Stimulated activated CD4-positive, alpha-beta T cell treated with anti-CD3 and anti-CD28 coated beads, Interleukin-15, amount 100 ng/mL, for 48 hours (primary cell): ENCODE measurements around the gene NFIB.

ENCODE experiments used
- DNase-seq, 2 donors: peaks; one replicate each; pipeline ENCODE4 v3.0.0-alpha.2; 2020; ENCODE audit warnings: low read depth in 2 of 2

NFIB gene

DNA sequence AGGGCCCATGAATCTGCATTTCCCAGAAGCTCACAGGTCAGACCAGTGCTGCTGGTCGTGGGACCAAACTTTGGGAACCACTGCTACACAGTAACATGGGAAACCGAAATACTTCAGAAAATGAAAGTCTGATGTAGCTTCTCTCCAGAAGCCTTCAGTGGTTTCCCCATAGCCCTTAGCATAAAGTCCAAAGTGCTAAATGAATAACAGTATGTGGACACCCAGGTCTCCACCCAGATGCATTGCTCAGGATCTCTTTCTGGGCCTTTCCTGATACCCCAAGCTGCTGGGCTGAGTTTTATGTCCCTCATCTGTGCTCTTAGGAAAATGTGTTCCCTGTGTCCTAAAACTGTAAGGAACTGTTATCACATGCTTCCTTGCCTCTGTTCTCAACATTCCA, 100.4 kb downstream of the NFIB start:
- no peak for DNase-seq

DNA sequence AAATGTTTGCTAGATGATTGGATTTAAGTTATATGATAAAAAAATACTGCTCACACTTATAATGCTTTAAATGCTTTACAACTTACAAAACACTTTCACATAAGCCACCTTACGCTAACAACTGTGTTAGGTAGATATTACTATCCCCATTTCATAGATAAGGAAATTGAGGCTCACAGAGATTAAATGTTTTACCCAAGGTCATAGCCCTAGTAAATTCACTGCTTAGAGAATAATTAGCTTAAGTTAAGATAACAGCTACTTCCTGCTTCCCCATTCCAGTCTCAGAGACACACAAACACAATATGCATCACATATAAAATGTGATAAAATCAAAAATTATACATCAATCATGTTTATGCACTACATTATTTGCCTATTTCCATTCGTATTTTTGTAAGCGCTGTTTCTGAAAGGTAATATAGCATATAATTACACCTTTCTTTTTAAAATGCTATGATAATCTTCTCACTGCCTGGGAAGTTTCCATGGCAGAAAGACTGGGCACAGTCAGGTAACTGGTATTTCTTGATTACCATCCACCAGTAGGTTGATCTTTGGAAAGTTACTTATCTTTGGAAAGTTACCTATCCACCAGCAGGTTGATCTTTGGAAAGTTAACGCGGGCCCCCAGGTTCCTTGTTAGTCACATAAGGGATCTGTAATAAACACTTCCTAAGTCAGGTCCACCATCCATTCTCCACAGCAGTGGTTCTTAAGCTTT, 101.1 kb downstream of the NFIB start:
- DNase-seq = no peak

DNA sequence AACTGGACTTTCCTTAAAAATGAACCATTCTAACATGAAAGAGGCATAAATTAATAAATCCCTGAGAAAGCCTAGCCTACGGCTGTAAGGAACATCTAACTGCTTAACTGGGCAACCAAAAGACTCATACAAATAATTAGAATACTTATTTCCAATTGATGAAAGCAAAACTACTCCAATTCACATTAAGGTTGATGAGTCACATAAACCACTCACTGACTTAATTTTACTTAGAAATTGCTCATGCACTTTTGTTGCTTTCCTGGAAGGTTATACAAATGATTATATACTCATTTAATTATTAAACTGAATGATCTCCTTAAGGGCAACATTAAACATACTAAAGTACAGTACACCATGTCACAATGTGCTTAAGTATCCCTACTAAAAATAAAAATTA, 101.9 kb downstream of the NFIB start:
- DNase-seq = no peak

DNA sequence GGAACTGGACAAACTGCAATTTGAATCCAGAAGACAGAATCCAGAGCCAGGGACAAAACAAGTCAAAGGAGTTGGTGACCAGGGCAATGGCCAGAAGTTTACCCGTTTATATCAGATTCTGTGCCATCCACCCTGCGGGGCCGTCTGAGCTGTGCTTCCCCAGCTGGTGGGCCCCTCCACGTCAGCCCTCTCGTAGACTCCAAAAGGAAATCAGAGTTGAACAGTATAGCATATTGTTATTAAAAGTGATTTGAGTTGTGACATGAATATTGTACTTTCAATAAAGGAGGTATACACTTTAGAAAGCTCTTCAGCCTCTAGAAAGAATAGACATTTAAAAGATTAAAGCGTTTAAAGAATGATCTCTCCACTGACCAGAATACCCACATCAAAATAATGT, 102.4 kb downstream of the NFIB start:
- DNase-seq = no peak

DNA sequence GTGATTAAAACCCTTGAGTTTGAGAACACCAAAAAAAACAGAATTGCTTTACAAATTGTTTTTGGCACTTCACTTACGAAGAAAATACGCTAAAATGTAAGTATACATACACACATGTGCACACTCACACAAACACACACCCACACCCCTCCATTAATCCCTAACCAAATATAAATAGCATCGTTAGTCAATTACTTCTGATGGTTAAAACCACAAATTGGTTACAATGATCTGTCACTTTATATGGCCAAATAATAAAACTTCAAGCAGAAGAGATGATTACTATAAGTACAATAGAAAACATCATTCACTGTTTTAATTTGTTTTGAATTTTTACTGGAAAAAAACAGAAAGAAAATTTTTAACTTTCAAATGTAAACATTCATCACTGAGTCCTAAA, 103.5 kb downstream of the NFIB start:
- no peak for DNase-seq

DNA sequence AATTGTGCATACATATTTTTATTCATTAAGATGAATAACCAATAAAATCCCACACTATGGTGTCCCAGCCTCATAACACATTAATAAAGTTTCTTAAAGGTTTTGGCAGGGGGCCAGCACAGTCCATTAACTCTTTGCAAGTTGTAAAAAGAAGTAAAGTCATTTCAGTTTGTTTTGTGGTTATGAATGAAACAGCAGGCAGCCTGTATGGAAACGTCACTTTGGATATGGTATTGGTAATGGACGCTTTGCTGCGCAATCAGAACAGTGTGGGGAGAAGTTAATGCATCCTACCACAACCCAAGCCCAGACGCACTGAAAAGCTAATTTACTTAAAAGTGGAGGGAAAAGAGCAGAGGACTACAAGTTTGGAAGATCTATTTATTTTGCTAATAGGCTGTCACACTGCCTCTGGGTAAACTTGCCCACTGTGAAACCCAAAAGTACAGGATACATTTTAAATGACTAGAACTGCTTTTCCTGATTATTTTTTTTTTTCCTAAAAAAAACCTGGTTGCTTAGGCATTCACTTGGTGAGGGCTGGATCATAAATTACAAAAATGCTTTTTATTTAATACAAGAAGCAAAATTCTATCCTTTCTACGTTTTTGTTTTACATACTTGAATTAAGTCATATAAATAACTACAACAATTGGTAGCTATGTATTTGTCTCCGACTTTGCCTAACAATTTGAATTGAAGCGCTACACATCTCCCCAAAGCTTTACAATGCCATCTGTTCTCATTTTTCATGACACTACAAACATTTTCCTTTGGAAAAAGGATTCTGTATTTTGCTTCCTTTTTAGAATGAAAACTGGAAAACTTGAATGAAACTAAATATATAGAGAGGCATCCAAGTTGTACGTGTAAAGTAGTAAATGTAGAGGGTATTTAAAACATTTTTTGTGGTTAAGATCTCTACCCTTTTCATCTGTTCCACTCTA, 104.3 kb downstream of the NFIB start:
- no peak for DNase-seq

DNA sequence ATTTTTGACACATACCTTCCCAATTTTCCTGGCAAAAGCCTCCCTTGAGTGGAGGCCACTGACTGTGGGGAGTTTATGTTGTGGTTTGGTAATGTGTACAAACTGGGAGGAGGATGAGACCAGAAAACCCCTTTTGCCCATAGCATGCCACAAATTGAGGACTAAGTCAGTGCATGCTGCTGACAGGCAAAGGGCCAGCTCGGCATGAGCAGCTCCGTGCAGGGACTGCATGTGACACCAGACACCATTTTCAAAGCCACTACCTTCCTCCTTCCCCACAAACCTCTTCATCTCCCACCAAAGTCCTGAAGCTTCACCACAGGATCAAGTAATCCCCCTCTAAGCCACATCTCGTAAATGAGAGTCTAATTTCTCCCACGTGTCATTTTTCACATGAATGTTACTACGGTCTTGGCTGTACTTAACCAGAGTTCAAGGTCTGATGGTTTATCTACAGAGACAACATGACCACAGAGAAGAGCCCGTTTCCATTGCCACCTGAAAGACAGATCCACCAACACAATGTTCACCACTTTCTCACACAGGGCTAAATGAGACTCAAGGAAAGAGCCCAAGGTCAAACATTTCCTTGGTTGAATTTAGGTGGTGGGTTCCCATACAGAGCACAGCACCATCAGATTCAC, 106.5 kb downstream of the NFIB start:
- no peak for DNase-seq

DNA sequence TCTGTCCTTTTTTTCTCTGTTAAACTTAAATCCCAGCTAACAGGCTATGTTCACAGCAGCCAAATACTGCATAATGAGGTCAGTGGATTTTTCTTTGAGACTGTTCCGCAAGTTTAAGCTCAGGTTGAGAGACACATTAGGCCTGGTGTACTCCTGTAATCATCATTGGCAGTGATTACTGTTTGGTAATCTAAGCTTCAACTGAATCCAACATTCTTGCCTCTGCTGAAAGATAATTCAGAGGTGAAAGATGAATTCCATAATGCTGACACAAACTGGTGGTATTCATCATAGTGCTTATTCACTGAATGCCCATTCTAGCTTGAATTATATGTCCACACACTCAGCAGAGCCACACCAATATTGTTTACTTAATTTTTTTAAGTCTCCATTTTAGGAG, 108.5 kb downstream of the NFIB start:
- DNase-seq = no peak

DNA sequence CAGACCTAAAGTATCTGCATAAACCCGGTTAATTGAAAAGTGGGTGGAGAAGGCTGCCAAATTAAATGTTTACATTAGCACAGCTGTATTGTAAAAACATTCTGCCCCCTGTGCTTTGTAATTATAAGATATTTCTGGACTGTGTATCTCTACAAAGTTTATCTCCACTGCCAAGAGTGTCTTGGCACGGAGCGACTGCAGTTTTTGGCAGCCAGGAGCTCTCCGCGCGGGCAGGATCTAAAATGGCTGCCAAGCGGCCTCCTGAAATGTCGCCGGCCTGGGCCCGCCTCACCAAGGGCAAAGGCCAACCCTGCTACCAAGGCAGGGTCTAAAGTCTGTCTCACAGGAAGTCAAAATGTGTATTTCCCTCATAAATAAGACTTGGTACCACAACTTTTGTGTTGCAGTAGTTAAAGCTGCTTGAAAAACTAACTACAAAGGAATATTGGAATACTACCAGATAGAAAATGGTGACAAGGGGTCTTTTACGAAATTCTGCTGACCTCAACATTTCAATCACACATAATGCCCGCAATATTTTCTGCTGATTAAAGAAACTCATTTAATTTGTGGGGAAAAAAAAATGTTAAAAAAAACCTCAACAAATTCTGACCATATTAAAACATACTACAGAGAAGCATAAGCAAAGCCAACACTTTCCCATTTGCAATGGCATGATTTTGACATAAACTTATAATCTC, 110.4 kb downstream of the NFIB start:
- DNase-seq = no peak

DNA sequence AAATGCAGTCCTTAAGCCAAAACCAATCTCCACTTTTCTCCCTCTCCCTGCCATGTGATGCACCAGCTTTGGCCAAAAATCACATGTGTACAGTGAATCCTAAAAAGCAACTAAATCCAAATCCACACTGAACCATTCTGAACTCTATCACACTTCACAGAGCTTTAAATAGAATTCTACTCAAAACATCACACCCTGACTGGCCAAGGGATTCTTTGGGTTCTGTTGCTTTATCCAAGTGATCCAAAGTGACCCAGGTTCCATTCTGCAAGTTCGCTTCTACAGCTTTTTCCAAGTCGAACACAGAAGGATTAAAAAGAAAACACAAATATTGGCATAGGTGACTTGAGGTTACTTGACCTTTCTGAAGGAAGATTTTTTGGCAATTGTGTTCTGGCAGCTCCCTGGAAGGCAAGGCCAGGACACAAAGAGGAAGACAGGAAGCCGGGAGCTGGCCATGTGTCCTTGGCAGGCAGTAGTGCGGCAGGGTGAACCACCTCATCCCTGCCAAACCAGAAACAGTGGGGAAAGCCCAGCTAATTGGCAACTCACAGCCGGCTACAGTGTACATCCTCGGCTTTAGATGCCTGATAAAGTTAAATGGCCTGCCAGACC, 115.0 kb downstream of the NFIB start:
- no peak for DNase-seq

DNA sequence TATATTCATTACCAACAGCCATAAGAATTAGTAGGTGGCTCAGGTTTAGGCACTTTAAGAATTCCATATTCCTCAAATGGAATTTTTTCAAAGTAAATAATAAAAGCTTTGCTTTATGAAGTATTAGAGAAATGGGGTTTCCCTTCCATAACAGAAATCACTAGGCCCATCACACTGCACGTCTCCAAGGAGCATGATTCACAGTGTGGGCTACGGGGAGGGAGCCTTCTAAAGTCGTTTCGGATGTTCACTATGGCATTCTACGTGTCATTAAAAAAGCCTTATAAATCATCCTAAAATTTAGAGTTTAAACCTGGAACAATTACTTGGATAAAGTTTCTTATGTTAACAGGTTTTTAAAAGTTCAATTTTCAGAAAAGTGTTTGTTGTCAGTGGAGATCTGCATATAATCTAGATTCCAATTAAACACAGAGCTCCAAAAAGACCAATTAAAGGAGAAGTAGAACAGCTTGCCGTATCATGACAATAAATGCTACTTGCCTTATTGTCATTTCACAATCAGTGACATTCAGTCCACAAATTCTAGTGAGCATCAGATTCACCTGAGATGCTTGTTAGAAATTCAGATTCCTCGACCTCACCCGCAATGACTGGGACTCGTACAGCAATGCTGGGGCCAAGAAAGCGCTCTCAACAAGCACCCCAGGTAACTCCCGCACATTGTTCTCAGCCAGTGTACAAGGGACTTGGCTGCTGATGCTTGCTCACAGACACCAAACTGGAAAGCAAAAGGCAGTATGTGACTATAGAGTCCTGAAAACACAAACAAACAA, 115.7 kb downstream of the NFIB start:
- no peak for DNase-seq

DNA sequence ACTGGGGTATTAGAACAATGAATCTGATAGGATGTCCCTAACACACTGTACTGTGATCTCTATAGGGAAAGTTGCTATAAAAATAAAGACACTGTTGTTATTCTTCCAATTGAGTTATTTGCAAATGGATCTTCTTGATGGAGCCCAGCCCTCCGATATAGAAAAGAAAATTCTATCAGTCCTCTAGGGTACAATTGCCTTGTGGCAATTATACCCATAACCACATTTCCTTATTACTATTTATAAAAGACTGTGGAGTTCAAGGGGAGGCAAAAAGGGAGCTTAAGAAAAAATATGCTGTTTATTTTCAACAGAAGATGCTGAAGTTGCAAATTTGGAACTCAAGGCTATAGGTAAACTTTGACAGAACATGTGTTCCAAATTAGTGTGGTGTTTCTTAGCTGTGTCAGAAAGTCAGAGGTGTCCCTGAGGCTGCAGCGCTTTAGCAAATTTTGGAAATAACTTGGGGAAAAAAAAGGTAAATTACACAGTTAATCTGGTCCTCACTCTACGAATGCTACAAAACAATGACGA, 116.5 kb downstream of the NFIB start:
- no peak for DNase-seq

DNA sequence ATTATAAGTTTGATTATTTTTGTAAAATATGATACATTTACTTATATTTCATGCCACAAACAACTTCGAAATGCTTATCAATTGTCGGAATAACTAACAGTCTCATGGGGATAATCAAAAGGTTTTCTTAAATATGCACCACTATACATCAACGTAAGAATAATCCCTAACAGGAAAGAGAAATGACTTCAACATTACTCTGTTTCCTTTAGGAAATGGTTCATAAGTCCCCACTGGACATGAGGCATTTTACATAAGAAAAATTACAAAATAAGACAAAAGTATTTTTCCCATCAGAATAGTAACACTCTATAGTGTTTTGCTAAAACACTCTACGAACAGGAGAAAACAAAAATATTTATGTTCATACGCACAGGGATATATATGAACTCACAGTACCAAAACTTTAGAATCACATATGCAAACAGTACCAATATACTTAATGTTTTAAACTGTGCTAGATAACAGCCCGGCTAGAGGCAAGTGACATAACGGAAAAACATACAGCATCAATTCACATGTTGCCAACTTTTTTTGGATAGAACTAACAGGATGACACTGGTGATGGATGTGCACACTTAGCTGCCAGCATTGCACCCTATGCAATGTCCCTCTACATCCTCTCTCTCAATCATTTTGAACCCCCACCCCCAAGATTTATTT, 120.5 kb downstream of the NFIB start:
- DNase-seq = no peak

DNA sequence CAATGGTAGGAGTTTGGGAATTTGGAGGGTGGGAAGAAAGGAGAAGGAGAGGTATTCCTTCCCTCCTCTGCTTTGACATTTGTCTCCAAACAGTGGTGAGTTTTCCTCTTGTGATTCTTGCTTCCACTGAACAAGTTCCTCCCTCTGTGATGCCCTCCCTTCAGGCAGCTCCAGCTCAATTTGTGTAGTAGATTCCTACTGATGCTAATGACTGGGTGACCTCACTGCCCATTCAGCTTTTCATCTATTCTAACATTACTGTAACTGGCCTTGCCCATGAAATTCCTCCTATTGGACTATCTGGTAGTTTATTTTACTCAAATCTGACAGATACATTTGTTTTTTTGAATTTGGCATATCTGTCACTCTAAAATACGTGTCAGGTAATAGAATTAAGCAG, 121.4 kb downstream of the NFIB start:
- DNase-seq = no peak

DNA sequence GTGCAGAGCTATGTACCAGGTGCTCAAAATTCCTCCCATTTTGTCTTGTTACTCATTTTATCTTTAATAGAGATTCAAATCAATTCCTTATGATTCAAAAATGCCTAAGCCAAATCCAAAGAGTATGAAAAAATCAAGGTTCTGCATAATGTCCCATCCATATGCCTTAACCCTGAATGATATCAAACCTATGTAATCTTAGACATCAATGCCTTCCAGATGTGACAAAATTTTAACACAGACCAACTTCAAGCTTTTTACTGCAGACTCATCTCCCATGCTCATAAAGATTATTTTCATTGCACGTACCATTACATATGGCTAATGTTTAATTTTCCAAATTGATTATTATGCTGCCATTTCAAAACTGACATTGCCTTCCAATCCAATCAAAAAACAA, 122.4 kb downstream of the NFIB start:
- no peak for DNase-seq

DNA sequence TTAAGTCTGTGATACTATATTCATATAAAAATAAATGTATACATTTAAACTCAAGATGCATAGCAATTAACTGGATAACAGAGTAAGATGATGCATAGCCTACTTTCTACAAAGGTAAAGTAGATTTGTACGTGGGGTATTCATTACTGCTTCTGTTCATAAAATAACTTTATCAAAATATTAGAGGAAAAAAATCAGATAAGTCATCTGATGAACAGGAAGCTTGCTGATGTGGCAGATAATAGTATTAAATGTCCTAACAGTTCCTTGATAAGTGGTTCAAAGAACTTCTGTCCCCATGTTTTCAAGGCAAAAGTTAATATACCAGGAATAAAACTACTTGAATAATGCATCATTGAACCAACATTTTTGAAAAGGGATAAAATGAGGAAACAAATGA, 123.7 kb downstream of the NFIB start:
- no peak for DNase-seq

DNA sequence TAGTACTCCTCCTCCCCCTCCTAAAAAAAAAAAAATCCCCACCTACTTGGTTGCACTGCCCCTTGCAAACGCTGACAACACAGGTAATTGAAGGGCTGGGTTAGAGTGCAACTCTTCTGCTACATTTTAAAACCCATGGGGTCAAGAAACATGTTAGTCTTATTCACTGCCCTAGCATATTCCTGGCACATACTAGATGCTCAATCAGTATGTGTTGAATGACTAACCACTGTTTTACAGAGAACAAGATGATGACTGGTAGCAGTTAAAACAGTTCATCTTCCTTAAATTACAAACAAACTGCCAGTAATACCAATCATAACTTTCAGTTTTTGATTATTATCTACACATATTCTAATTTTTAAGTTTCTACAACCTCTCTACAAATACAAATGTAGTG, 124.4 kb downstream of the NFIB start:
- DNase-seq = no peak

DNA sequence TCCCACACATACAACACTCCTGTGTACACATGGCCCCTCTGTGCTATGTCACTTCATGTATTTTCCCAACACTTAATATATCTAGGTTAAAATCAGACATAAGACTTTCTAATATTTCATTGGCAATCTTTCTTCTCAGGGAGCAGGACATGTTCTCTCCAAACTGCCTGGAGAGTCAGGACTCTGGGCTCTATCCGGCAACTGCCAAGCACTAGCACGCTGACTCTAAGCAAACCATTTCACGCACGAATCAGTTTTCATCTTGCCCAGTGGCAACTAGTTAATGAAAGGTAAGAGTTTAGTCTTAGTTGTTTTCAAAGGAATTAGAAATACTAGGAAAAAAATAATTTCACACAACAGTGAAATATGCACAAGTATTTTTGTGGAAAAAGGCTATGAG, 124.8 kb downstream of the NFIB start:
- no peak for DNase-seq

DNA sequence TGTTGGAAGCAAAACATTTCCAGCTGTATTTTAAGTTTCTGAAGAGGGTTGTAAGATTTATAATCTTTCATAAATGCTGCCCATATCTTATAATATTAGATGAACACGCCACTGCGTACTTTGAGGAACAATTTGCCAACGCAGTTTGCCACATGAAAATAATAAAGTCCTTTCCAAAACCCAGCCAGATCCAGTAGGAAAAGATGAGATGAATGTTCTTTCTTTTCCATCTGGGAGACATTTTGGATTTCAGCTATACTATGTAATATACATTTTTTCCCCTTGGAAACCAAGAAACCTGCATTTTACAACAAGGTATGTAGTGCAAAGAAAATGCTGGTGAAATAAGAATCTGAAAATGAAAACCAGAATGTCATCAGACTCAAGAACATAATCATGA, 125.4 kb downstream of the NFIB start:
- DNase-seq = no peak

DNA sequence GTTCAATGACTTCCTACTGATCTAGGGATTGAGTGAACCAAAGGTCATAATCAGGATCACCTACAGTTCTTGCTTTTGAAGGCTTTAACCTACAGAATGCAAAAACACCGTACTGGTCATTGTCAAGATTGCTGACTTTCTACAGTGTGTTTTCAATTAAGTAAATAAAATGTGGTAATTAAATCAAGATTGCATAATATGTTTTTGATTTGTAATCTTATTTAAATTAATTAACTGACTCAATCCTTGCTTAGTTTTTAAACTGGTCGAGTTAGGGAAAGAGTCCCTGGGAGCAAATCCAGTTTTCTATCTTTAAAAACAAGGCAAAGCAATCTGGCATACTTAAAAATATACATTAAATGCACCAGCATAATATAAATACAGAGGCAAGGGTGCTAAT, 125.9 kb downstream of the NFIB start:
- no peak for DNase-seq
